K562 (cell line): ENCODE results near the gene FRAT2. TPM values are rescaled to one million over a fixed set of nuclear protein-coding genes. Genes with fewer than 3 reads are reported as not detected.

Experiments used
- ATAC-seq: fragments of 200-7000 bp; cut with Tn5 transposase; 3 replicates; pipeline ENCODE4 v1.9.1; 2020; ENCODE audit warnings: moderate library complexity
- BruUV-seq: library from RNA; stranded (reverse); fragments of 400-500 nt; replicated peaks from 2 replicates; lab custom pipeline; 2021; lab: Mats Ljungman, UMichigan
- CTCF ChIA-PET: fragments of 300-600 bp; formaldehyde crosslinking; extraction: SDS; loops from one replicate; lab custom pipeline; 2021; ENCODE audit warnings: low intra/inter-chr PET ratio; lab: Yijun Ruan, JAX
- POLR2A ChIA-PET: fragments of 300-600, 350-650 bp; sonication (Branson Sonifier 250); formaldehyde crosslinking; extraction: SDS; loops from one replicate; lab custom pipeline; 2021; ENCODE audit warnings: antibody characterized with exemption, inconsistent platforms; lab: Yijun Ruan, JAX
- DNase-seq, 4 experiments: peaks; one replicate each; pipeline versions ENCODE4 v3.0.0 to v3.0.0-alpha.2; 2011 to 2018; ENCODE audit warnings: low spot score in 3 of 4, mixed read lengths in 3 of 4; ENCODE audit errors: extremely low read depth in 1 of 4
- FAIRE-seq: peaks from 2 replicates; lab custom pipeline; 2011; peaks lifted over from hg19 to GRCh38; lab: Jason Lieb, UNC
- H2AFZ ChIP-seq: 2 replicates; pipeline ENCODE4 v1.6.0; 2011; ENCODE audit warnings: low read depth, low read length, control low read depth, inconsistent platforms
- H3K27ac ChIP-seq: fragments of 200-600 bp; 3 replicates; pipeline ENCODE4 v1.8.0; 2011; ENCODE audit warnings: low read depth, mild to moderate bottlenecking, control low read depth, inconsistent platforms, low read length, moderate library complexity, mixed read lengths; ENCODE audit errors: extremely low read depth
- H3K27me3 ChIP-seq, 2 experiments: fragments of 300-600 bp in 1 of 2; 2 replicates in 1 of 2; 3 replicates in 1 of 2; pipeline versions ENCODE4 v1.6.0 to v1.8.0; 2011; ENCODE audit warnings: inconsistent platforms in 2 of 2, low read length in 2 of 2, mild to moderate bottlenecking in 1 of 2, mixed read lengths in 1 of 2, moderate library complexity in 1 of 2; ENCODE audit not compliant: control insufficient read depth in 2 of 2, insufficient read depth in 2 of 2
- H3K36me3 ChIP-seq: fragments of 300-600 bp; 3 replicates; pipeline ENCODE4 v1.8.0; 2011; ENCODE audit warnings: mild to moderate bottlenecking, low read length, inconsistent platforms; ENCODE audit not compliant: control insufficient read depth, insufficient read depth
- H3K4me1 ChIP-seq, 2 experiments: fragments of 200-600 bp in 1 of 2; replicated peaks in 1 of 2; 2 replicates in 1 of 2; 3 replicates in 1 of 2; pipeline versions ENCODE4 v1.5.1 to v1.8.0; 2011; ENCODE audit warnings: inconsistent platforms in 2 of 2, low read length in 2 of 2, mild to moderate bottlenecking in 1 of 2, mixed read lengths in 1 of 2, moderate library complexity in 1 of 2; ENCODE audit not compliant: control insufficient read depth in 2 of 2, insufficient read depth in 2 of 2
- H3K4me2 ChIP-seq: 2 replicates; pipeline ENCODE4 v1.6.1; 2011; ENCODE audit warnings: low read length, control low read depth, inconsistent platforms, mixed read lengths; ENCODE audit not compliant: insufficient read depth
- H3K4me3 ChIP-seq: fragments of 200-600 bp; sonication (generic), shearing (Covaris generic); 2 replicates; pipeline ENCODE4 v1.5.1; 2016; ENCODE audit warnings: control low read depth, inconsistent platforms
- H3K79me2 ChIP-seq: fragments of 200-600 bp; 3 replicates; pipeline ENCODE4 v1.8.0; 2011; ENCODE audit warnings: low read length, inconsistent platforms; ENCODE audit not compliant: control insufficient read depth, insufficient read depth
- H3K9ac ChIP-seq, 2 experiments: 2 replicates each; pipeline versions ENCODE4 v1.6.0 to v1.6.1; 2011; ENCODE audit warnings: low read depth in 2 of 2, low read length in 2 of 2, control low read depth in 1 of 2, inconsistent platforms in 1 of 2, mild to moderate bottlenecking in 1 of 2, mixed read lengths in 1 of 2; ENCODE audit not compliant: insufficient read depth in 1 of 2
- H3K9me1 ChIP-seq: one replicate; pipeline ENCODE4 v1.6.0; 2011; ENCODE audit warnings: inconsistent platforms, mild to moderate bottlenecking, low read length, moderate library complexity; ENCODE audit not compliant: control insufficient read depth, insufficient read depth
- H3K9me3 ChIP-seq: replicated peaks from 2 replicates; pipeline ENCODE4 v1.5.1; 2011; ENCODE audit warnings: low read depth, low read length, inconsistent platforms; ENCODE audit not compliant: control insufficient read depth, insufficient read depth
- H4K20me1 ChIP-seq: replicated peaks from 2 replicates; pipeline ENCODE4 v1.6.1; 2011; ENCODE audit warnings: low read length, inconsistent platforms, mixed read lengths; ENCODE audit not compliant: control insufficient read depth, insufficient read depth
- BHLHE40 ChIP-seq: IDR thresholded peaks from 2 replicates; pipeline ENCODE4 v1.6.1; 2011; ENCODE audit warnings: low read length, improper control_type of control experiment
- CBX8 ChIP-seq: fragments of 200-600 bp; sonication (generic); IDR thresholded peaks from 2 replicates; pipeline ENCODE4 v1.6.1; 2012; ENCODE audit warnings: borderline replicate concordance, mixed run types, low read depth, mild to moderate bottlenecking, moderate library complexity, mixed read lengths, low read length, control low read depth, inconsistent platforms; ENCODE audit not compliant: poor library complexity, severe bottlenecking; ENCODE audit errors: extremely low read depth
- COPS2 ChIP-seq: fragments of 450-650 bp; conservative IDR thresholded peaks from 2 replicates; pipeline ENCODE4 v1.6.1; 2016; ENCODE audit warnings: mild to moderate bottlenecking, moderate library complexity
- CTCFL ChIP-seq: IDR thresholded peaks from 2 replicates; pipeline ENCODE4 v1.6.1; 2011; ENCODE audit warnings: borderline replicate concordance, low read depth, mild to moderate bottlenecking, moderate library complexity, low read length; ENCODE audit not compliant: insufficient read depth, poor library complexity, severe bottlenecking
- EP300 ChIP-seq: IDR thresholded peaks from 2 replicates; pipeline ENCODE4 v1.6.1; 2012; ENCODE audit warnings: low read length, improper control_type of control experiment
- FOXO4 ChIP-seq: fragments of 450-650 bp; formaldehyde crosslinking; IDR thresholded peaks from 2 replicates; pipeline ENCODE4 v1.4.0; 2020; ENCODE audit warnings: mild to moderate bottlenecking, moderate library complexity
- IRF2 ChIP-seq: sonication (generic); formaldehyde crosslinking; IDR thresholded peaks from 2 replicates; pipeline ENCODE4 v1.8.1; 2022; ENCODE audit warnings: mild to moderate bottlenecking, missing genetic modification reagents
- NCOA4 ChIP-seq: fragments of 450-650 bp; IDR thresholded peaks from 2 replicates; pipeline ENCODE4 v1.6.1; 2018; ENCODE audit warnings: mild to moderate bottlenecking; ENCODE audit not compliant: partially characterized antibody
- RB1 ChIP-seq: fragments of 450-650 bp; IDR thresholded peaks from 2 replicates; pipeline ENCODE4 v1.6.1; 2017; ENCODE audit warnings: low read depth, mild to moderate bottlenecking
- SLC30A9 ChIP-seq: fragments of 250-450 bp; sonication (Bioruptor Pico); IDR thresholded peaks from 2 replicates; pipeline ENCODE4 v1.8.0; 2022; ENCODE audit warnings: mild to moderate bottlenecking, moderate library complexity
- U2AF2 ChIP-seq: fragments of 200-400 bp; formaldehyde crosslinking; optimal IDR thresholded peaks from 2 replicates; pipeline ENCODE3; 2017; ENCODE audit warnings: low read depth, mild to moderate bottlenecking, low read length
- XRCC4 ChIP-seq: IDR thresholded peaks from one replicate; pipeline ENCODE4 v1.6.1; 2011; ENCODE audit not compliant: insufficient read depth, insufficient read length; ENCODE audit errors: extremely low read depth
- ZBTB49 ChIP-seq: sonication (generic); formaldehyde crosslinking; IDR thresholded peaks from 2 replicates; pipeline ENCODE4 v1.8.0; 2022; ENCODE audit warnings: missing genetic modification reagents, mild to moderate bottlenecking, borderline replicate concordance
- ZNF124 ChIP-seq: sonication (generic); formaldehyde crosslinking; IDR thresholded peaks from 2 replicates; pipeline ENCODE4 v1.8.1; 2022; ENCODE audit warnings: missing genetic modification reagents
- ZNF41 ChIP-seq: fragments of 250-450 bp; sonication (Bioruptor Pico); conservative IDR thresholded peaks from 2 replicates; pipeline ENCODE4 v1.4.0; 2020; ENCODE audit warnings: mild to moderate bottlenecking
- WGBS: fragments of 100-300 bp; shearing (Covaris generic); methylation state at CpG from one replicate; pipeline ENCODE4 v1.1.6; 2016; ENCODE audit warnings: low coverage, mixed read lengths; ENCODE audit not compliant: insufficient coverage; ENCODE audit errors: missing lambda C conversion rate; 5-methylcytosine and 5-hydroxymethylcytosine counted together
- in situ Hi-C: fragments of 300-500 bp; cut with MboI; formaldehyde crosslinking; loops from 4 replicates; pipeline ENCODE4 v1.15.0; 2018; ENCODE audit warnings: inconsistent platforms, mixed read lengths
- intact Hi-C: fragments of 100-400 bp; cut with micrococcal nuclease; formaldehyde crosslinking; loops from 2 replicates; pipeline ENCODE4 v1.14.2; 2022
- polyA plus RNA-seq, 8 experiments: library from polyadenylated mRNA; depleted of rRNA in 4 of 8; stranded (reverse) in 5 of 8; unstranded in 3 of 8; fragments of >200 nt; fragmentation: Nextera tagmentation in 2 of 8; fragmentation: Illumina TruSeq in 1 of 8; extraction: Ambion mirVana in 2 of 8; extraction: Trizol in 1 of 8; gene quantifications; 2 replicates each; pipeline versions ENCODE4 v1.2.1 to v1.2.3, GENCODE V29; 2011 to 2014; ENCODE audit warnings: inconsistent platforms in 1 of 8, missing spikeins in 1 of 8
- total RNA-seq, 7 experiments: library from RNA; depleted of rRNA in 6 of 7; stranded (reverse); fragments of >200 nt in 6 of 7; fragmentation: Illumina TruSeq in 2 of 7; extraction: Trizol in 2 of 7; gene quantifications; 2 replicates each; pipeline versions ENCODE4 v1.2.1 to v1.2.3, GENCODE V29; 2011 to 2021; ENCODE audit warnings: low replicate concordance in 1 of 7

FRAT2 gene
- total and polyA plus RNA-seq, 9 of the 15 experiments (the other 6 are each of a cell fraction or from before 2014, with no cell fraction given): 4.3 to 31.7 (median 19.5) TPM

- Histone ChIP-seq H2AFZ (no peak overlapping the region), H3K27me3 (no peaks in the 10 kb centered on the region), H3K79me2 (no peaks in the 10 kb centered on the region), H3K4me2 (no peak overlapping the region), H3K9me3 (no peaks in the 10 kb centered on the region), H3K4me3 (no peak overlapping the region), H3K9me1 (no peaks in the 10 kb centered on the region), H3K36me3 (peaks cover 77% of the 10 kb centered on the region; the same call in 2 of the 3 replicates), H3K27ac (no peak overlapping the region), H3K9ac (no peak overlapping the region; a peak in 1 of 4 replicates), H3K4me1 (no peaks in the 10 kb centered on the region; a peak in 1 of 5 replicates), H4K20me1 (no peaks in the 10 kb centered on the region)
- intact Hi-C loops (no loop called here), in situ Hi-C loops (no loop called here)
- no peak for ATAC-seq
- POLR2A ChIA-PET: interaction anchor here (0.6 to 1.1 kb wide), 2 partner anchors 9 to 176 kb away, joined by 3 to 4 read pairs; no protein-coding TSS in a partner anchor
- 98% methylated on average over 6 of the region's 7 CpGs for WGBS
- FAIRE-seq: no peak
- no peak for DNase-seq
- BruUV-seq: no TSS peak
- CTCF ChIA-PET: no interaction called here
- TF ChIP-seq ZBTB49 (CRISPR knock-in tag): no peak
- TF ChIP-seq FOXO4 (CRISPR knock-in tag): no peak
- TF ChIP-seq SLC30A9 (CRISPR knock-in tag): no peak
- no peak for TF ChIP-seq U2AF2
- no peak for TF ChIP-seq ZNF124 (CRISPR knock-in tag)
- TF ChIP-seq XRCC4: no peak
- no peak for TF ChIP-seq CTCFL
- no peak for TF ChIP-seq EP300
- TF ChIP-seq IRF2 (CRISPR knock-in tag): no peak
- TF ChIP-seq COPS2: no peak
- no peak for TF ChIP-seq ZNF41
- TF ChIP-seq BHLHE40: no peak
- no peak for TF ChIP-seq CBX8
- TF ChIP-seq RB1: no peak
- TF ChIP-seq NCOA4: no peak
Observed at GRCh38 chr10:97371696-97372095, 37.2 kb upstream of the FRAT2 start.
